ENCODE measurements around the gene TACSTD2. TPM values are rescaled to one million over a fixed set of nuclear protein-coding genes. Genes with fewer than 3 reads are reported as not detected.

TACSTD2 gene
- total RNA-seq, 1 experiment from 2014 or later = 31.9 TPM

GRCh38 chr1:58587667-58588066 is 10.6 kb upstream of the TACSTD2 start:
- H3K27me3 ChIP-seq (replicated peaks; ENCODE audit: control insufficient read depth, insufficient read depth, low read length) = no peaks in the 10 kb centered on the region
- H3K36me3 ChIP-seq (ENCODE audit: control insufficient read depth, insufficient read depth, low read length) = no peaks in the 10 kb centered on the region
- no peak for DNase-seq
- H3K4me1 ChIP-seq = 0 out of 2 replicates have a peak, but pooled peaks cover 4% of the 10 kb centered on the region
- Mint-ChIP-seq H3K4me1 (ENCODE audit: low read depth, unreplicated experiment) (peaks cover 13% of the 10 kb centered on the region), H3K27me3 (ENCODE audit: insufficient read depth, unreplicated experiment) (no peaks in the 10 kb centered on the region), H3K27ac (ENCODE audit: unreplicated experiment) (no peak overlapping the region), H3K36me3 (ENCODE audit: insufficient read depth, unreplicated experiment) (no peaks in the 10 kb centered on the region), H3K9me3 (ENCODE audit: unreplicated experiment) (no peaks in the 10 kb centered on the region), H3K4me3 (ENCODE audit: unreplicated experiment) (no peak overlapping the region)
- no peak overlapping the region for H3K4me3 ChIP-seq (ENCODE audit: low read depth, low read length)
- CTCF ChIA-PET = no interaction called here
- no TSS peak for BruUV-seq (replicated peaks)
- intact Hi-C loops (cut with micrococcal nuclease; ENCODE audit: unreplicated experiment) = no loop called here
- no peak for TF ChIP-seq CTCF (IDR thresholded peaks at IDR 0.05; ENCODE audit: insufficient read depth in 1 of 2, low read depth in 1 of 2, low read length in 1 of 2, severe bottlenecking in 1 of 2, unreplicated experiment in 1 of 2)
- POLR2A ChIA-PET = no interaction called here
- H3K9me3 ChIP-seq = no peaks in the 10 kb centered on the region

- Mint-ChIP-seq H3K27me3 (ENCODE audit: insufficient read depth, unreplicated experiment) (no peaks in the 10 kb centered on the region), H3K36me3 (ENCODE audit: insufficient read depth, unreplicated experiment) (no peaks in the 10 kb centered on the region), H3K4me3 (ENCODE audit: unreplicated experiment) (no peak overlapping the region), H3K4me1 (ENCODE audit: low read depth, unreplicated experiment) (peaks cover 13% of the 10 kb centered on the region), H3K27ac (ENCODE audit: unreplicated experiment) (no peak overlapping the region), H3K9me3 (ENCODE audit: unreplicated experiment) (no peaks in the 10 kb centered on the region)
- no peaks in the 10 kb centered on the region for H3K36me3 ChIP-seq (ENCODE audit: control insufficient read depth, insufficient read depth, low read length)
- H3K4me3 ChIP-seq (ENCODE audit: low read depth, low read length) = no peak overlapping the region
- no TSS peak for BruUV-seq (replicated peaks)
- no peaks in the 10 kb centered on the region for H3K9me3 ChIP-seq
- intact Hi-C loops (cut with micrococcal nuclease; ENCODE audit: unreplicated experiment) = no loop called here
- no peak for TF ChIP-seq CTCF (IDR thresholded peaks at IDR 0.05; ENCODE audit: insufficient read depth in 1 of 2, low read depth in 1 of 2, low read length in 1 of 2, severe bottlenecking in 1 of 2, unreplicated experiment in 1 of 2)
- DNase-seq = no peak
- ChIA-PET POLR2A (no interaction called here), CTCF (no interaction called here)
- H3K27me3 ChIP-seq (replicated peaks; ENCODE audit: control insufficient read depth, insufficient read depth, low read length) = no peaks in the 10 kb centered on the region
- 0 out of 2 replicates have a peak, but pooled peaks cover 4% of the 10 kb centered on the region for H3K4me1 ChIP-seq
Observed at GRCh38 chr1:58586271-58586670, 9.2 kb upstream of the TACSTD2 start.

- Histone ChIP-seq H3K4me1 (0 out of 2 replicates have a peak, but pooled peaks cover 4% of the 10 kb centered on the region), H3K27me3 (replicated peaks; ENCODE audit: control insufficient read depth, insufficient read depth, low read length) (no peaks in the 10 kb centered on the region), H3K4me3 (ENCODE audit: low read depth, low read length) (no peak overlapping the region), H3K36me3 (ENCODE audit: control insufficient read depth, insufficient read depth, low read length) (no peaks in the 10 kb centered on the region), H3K9me3 (no peaks in the 10 kb centered on the region)
- POLR2A ChIA-PET = no interaction called here
- Mint-ChIP-seq H3K4me1 (ENCODE audit: low read depth, unreplicated experiment) (peaks cover 13% of the 10 kb centered on the region), H3K36me3 (ENCODE audit: insufficient read depth, unreplicated experiment) (no peaks in the 10 kb centered on the region), H3K4me3 (ENCODE audit: unreplicated experiment) (no peak overlapping the region), H3K27ac (ENCODE audit: unreplicated experiment) (no peak overlapping the region), H3K9me3 (ENCODE audit: unreplicated experiment) (no peaks in the 10 kb centered on the region), H3K27me3 (ENCODE audit: insufficient read depth, unreplicated experiment) (no peaks in the 10 kb centered on the region)
- BruUV-seq (replicated peaks) = no TSS peak
- CTCF ChIA-PET = no interaction called here
- no peak for DNase-seq
- intact Hi-C loops (cut with micrococcal nuclease; ENCODE audit: unreplicated experiment) = no loop called here
- TF ChIP-seq CTCF (IDR thresholded peaks at IDR 0.05; ENCODE audit: insufficient read depth in 1 of 2, low read depth in 1 of 2, low read length in 1 of 2, severe bottlenecking in 1 of 2, unreplicated experiment in 1 of 2) = no peak
Observed at GRCh38 chr1:58585581-58586151, 8.6 kb upstream of the TACSTD2 start.

Data from Caco-2 (cell line).